Measurements from ENCODE around the gene NANOS3. TPM values are rescaled to one million over a fixed set of nuclear protein-coding genes. Genes with fewer than 3 reads are reported as not detected.
A peak's percentile ranks its signal among the peaks of the same experiment; 100 is the strongest.

The NANOS3 gene
- total and polyA plus RNA-seq, 2 donors from 2014 or later: 0.35 TPM; not detected in 1

GRCh38 chr19:13864667-13865570 lies 12.0 kb upstream of the NANOS3 start:
- Histone ChIP-seq H3K4me1 (ENCODE audit: control insufficient read depth in 2 of 3, insufficient read depth in 2 of 3, low read depth in 1 of 3, low read length in 3 of 3) (peaks cover 0 to 18% (median 7%) of the 10 kb centered on the region in 3 donors), H3K4me3 (ENCODE audit: low read length in 3 of 3) (no peak overlapping the region), H3K9ac (ENCODE audit: low read length in 3 of 3) (no peak overlapping the region), H3K27me3 (ENCODE audit: control insufficient read depth, insufficient read depth, low read length) (no peaks in the 10 kb centered on the region), H3K36me3 (ENCODE audit: control insufficient read depth in 2 of 3, insufficient read depth in 3 of 3, low read length in 3 of 3) (no peaks in the 10 kb centered on the region), H3K27ac (ENCODE audit: low read depth in 2 of 2, low read length in 2 of 2) (no peak overlapping the region), H3K9me3 (ENCODE audit: control insufficient read depth in 2 of 3, insufficient read depth in 1 of 3, low read length in 3 of 3) (no peaks in the 10 kb centered on the region)
- FAIRE-seq (no peak), DNase-seq (peak in 1 of 5 donors; percentile 73)
- no peak for TF ChIP-seq CTCF (IDR thresholded peaks at IDR 0.05; ENCODE audit: borderline replicate concordance, extremely low read depth, insufficient read depth)
- intact Hi-C loops (cut with DNase I): loop anchor here (10.0 kb wide), 2 partner anchors 90 to 260 kb away; partner anchors contain the start of gene C19orf53

- TF ChIP-seq CTCF (IDR thresholded peaks at IDR 0.05; ENCODE audit: borderline replicate concordance, extremely low read depth, insufficient read depth): no peak
- peak overlapping the region in 1 of 3 donors; percentile 32 for H3K9ac ChIP-seq (ENCODE audit: low read length in 3 of 3)
- H3K4me3 ChIP-seq (ENCODE audit: low read length in 3 of 3): peak overlapping the region in 1 of 3 donors; percentile 47
- H3K27me3 ChIP-seq (ENCODE audit: control insufficient read depth, insufficient read depth, low read length): no peaks in the 10 kb centered on the region
- H3K9me3 ChIP-seq (ENCODE audit: control insufficient read depth in 2 of 3, insufficient read depth in 1 of 3, low read length in 3 of 3): no peaks in the 10 kb centered on the region
- H3K4me1 ChIP-seq (ENCODE audit: control insufficient read depth in 2 of 3, insufficient read depth in 2 of 3, low read depth in 1 of 3, low read length in 3 of 3): peaks cover 0 to 18% (median 7%) of the 10 kb centered on the region in 3 donors
- FAIRE-seq (no peak), DNase-seq (peak in 2 of 5 donors; percentile 53 to 56)
- H3K36me3 ChIP-seq (ENCODE audit: control insufficient read depth in 2 of 3, insufficient read depth in 3 of 3, low read length in 3 of 3): no peaks in the 10 kb centered on the region
- intact Hi-C loops (cut with DNase I): loop anchor here (10.0 kb wide), 2 partner anchors 91 to 261 kb away; partner anchors contain the start of gene C19orf53
- no peak overlapping the region for H3K27ac ChIP-seq (ENCODE audit: low read depth in 2 of 2, low read length in 2 of 2)
Measured at GRCh38 chr19:13865571-13866462, 11.1 kb upstream of the NANOS3 start.

- FAIRE-seq (no peak), DNase-seq (no peak)
- Histone ChIP-seq H3K4me1 (ENCODE audit: control insufficient read depth in 2 of 3, insufficient read depth in 2 of 3, low read depth in 1 of 3, low read length in 3 of 3) (peaks cover 0 to 16% (median 4%) of the 10 kb centered on the region in 3 donors), H3K36me3 (ENCODE audit: control insufficient read depth in 2 of 3, insufficient read depth in 3 of 3, low read length in 3 of 3) (no peaks in the 10 kb centered on the region), H3K27ac (ENCODE audit: low read depth in 2 of 2, low read length in 2 of 2) (no peak overlapping the region), H3K27me3 (ENCODE audit: control insufficient read depth, insufficient read depth, low read length) (no peaks in the 10 kb centered on the region), H3K9me3 (ENCODE audit: control insufficient read depth in 2 of 3, insufficient read depth in 1 of 3, low read length in 3 of 3) (no peaks in the 10 kb centered on the region), H3K4me3 (ENCODE audit: low read length in 3 of 3) (peak overlapping the region in 1 of 3 donors; percentile 47), H3K9ac (ENCODE audit: low read length in 3 of 3) (peak overlapping the region in 1 of 3 donors; percentile 16)
- TF ChIP-seq CTCF (IDR thresholded peaks at IDR 0.05; ENCODE audit: borderline replicate concordance, extremely low read depth, insufficient read depth): no peak
- intact Hi-C loops (cut with DNase I): loop anchor here (10.0 kb wide), 2 partner anchors 92 to 262 kb away; partner anchors contain the start of gene C19orf53
Measured at GRCh38 chr19:13866463-13867046, 10.4 kb upstream of the NANOS3 start.
